Prostate gland (tissue), 2 donors: ENCODE measurements around the gene ZNF576.

Source experiments
- POLR2A ChIP-seq: fragments of 450-650 bp; IDR thresholded peaks from one replicate; pipeline ENCODE4 v1.6.1; 2016; ENCODE audit warnings: antibody characterized with exemption, mild to moderate bottlenecking
- POLR2AphosphoS5 ChIP-seq: sonication (generic); formaldehyde crosslinking; IDR thresholded peaks from one replicate; pipeline ENCODE4 v1.6.1; 2017; ENCODE audit warnings: antibody characterized with exemption
- TF ChIP-seq, protein P1 (sequence below), 4 experiments: fragments of 200-600 bp in 2 of 4; fragments of 450-650 bp in 2 of 4; sonication (generic) in 2 of 4; IDR thresholded peaks; 1 replicate in 3 of 4; 2 replicates in 1 of 4; pipeline ENCODE4 v1.5.1; 2016 to 2019; ENCODE audit warnings: antibody characterized with exemption in 4 of 4, mild to moderate bottlenecking in 2 of 4, moderate library complexity in 2 of 4

GRCh38 chr19:43561139-43561970 is 35.0 kb upstream of the ZNF576 start:
- TF ChIP-seq, protein P1, sequence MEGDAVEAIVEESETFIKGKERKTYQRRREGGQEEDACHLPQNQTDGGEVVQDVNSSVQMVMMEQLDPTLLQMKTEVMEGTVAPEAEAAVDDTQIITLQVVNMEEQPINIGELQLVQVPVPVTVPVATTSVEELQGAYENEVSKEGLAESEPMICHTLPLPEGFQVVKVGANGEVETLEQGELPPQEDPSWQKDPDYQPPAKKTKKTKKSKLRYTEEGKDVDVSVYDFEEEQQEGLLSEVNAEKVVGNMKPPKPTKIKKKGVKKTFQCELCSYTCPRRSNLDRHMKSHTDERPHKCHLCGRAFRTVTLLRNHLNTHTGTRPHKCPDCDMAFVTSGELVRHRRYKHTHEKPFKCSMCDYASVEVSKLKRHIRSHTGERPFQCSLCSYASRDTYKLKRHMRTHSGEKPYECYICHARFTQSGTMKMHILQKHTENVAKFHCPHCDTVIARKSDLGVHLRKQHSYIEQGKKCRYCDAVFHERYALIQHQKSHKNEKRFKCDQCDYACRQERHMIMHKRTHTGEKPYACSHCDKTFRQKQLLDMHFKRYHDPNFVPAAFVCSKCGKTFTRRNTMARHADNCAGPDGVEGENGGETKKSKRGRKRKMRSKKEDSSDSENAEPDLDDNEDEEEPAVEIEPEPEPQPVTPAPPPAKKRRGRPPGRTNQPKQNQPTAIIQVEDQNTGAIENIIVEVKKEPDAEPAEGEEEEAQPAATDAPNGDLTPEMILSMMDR (IDR thresholded peaks at IDR 0.05): no peak
- TF ChIP-seq POLR2A: no peak
- no peak for TF ChIP-seq POLR2AphosphoS5
